Endothelial cell of umbilical vein (primary cell): ENCODE results near the gene SPIRE1. TPM values are rescaled to one million over a fixed set of nuclear protein-coding genes. Genes with fewer than 3 reads are reported as not detected.

Experiments
- BruUV-seq: library from RNA; stranded (reverse); fragments of 400-500 nt; replicated peaks from 2 replicates; lab custom pipeline; 2021; lab: Mats Ljungman, UMichigan
- CTCF ChIA-PET: fragments of 300-600, 350-600 bp; sonication (Branson Sonifier 250); formaldehyde crosslinking; loops from one replicate; lab custom pipeline; 2021; ENCODE audit warnings: antibody characterized with exemption, inconsistent platforms; lab: Charles Lee
- POLR2A ChIA-PET: fragments of 300-600, 350-600 bp; sonication (Branson Sonifier 250); formaldehyde crosslinking; loops from one replicate; lab custom pipeline; 2021; ENCODE audit warnings: antibody characterized with exemption, inconsistent platforms; lab: Charles Lee
- DNase-seq: peaks from one replicate; pipeline ENCODE4 v3.0.0-alpha.2; 2011; ENCODE audit warnings: low read depth, low spot score
- FAIRE-seq: peaks from 2 replicates; lab custom pipeline; 2011; peaks lifted over from hg19 to GRCh38; lab: Jason Lieb, UNC
- H2AFZ ChIP-seq: 2 replicates; pipeline ENCODE4 v1.6.0; 2012; ENCODE audit warnings: low read depth, low read length, control low read depth, inconsistent platforms
- H3K27ac ChIP-seq: 2 replicates; pipeline ENCODE4 v1.5.1; 2011; ENCODE audit warnings: low read depth, mild to moderate bottlenecking, control low read depth, low read length, moderate library complexity; ENCODE audit not compliant: insufficient read depth
- H3K27me3 ChIP-seq, 2 experiments: 2 replicates each; pipeline versions ENCODE4 v1.6.0 to v1.6.1; 2011; ENCODE audit warnings: low read length in 2 of 2, mixed read lengths in 1 of 2; ENCODE audit not compliant: control insufficient read depth in 2 of 2, insufficient read depth in 2 of 2
- H3K36me3 ChIP-seq, 2 experiments: 2 replicates in 1 of 2; 3 replicates in 1 of 2; pipeline ENCODE4 v1.5.1; 2011; ENCODE audit warnings: low read length in 2 of 2, mild to moderate bottlenecking in 1 of 2, moderate library complexity in 1 of 2; ENCODE audit not compliant: control insufficient read depth in 2 of 2, insufficient read depth in 2 of 2; ENCODE audit errors: extremely low read depth in 1 of 2
- H3K4me1 ChIP-seq: 3 replicates; pipeline ENCODE4 v1.5.1; 2011; ENCODE audit warnings: mild to moderate bottlenecking, low read length; ENCODE audit not compliant: control insufficient read depth, insufficient read depth; ENCODE audit errors: extremely low read depth
- H3K4me2 ChIP-seq: 2 replicates; pipeline ENCODE4 v1.6.1; 2011; ENCODE audit warnings: low read length, control low read depth, mixed read lengths; ENCODE audit not compliant: insufficient read depth
- H3K4me3 ChIP-seq, 3 experiments: fragments of 200-600 bp in 1 of 3; sonication (generic), shearing (Covaris generic) in 1 of 3; replicated peaks in 1 of 3; 2 replicates each; pipeline ENCODE4 v1.5.1; 2011 to 2016; ENCODE audit warnings: control low read depth in 3 of 3, low read length in 3 of 3, mild to moderate bottlenecking in 2 of 3, inconsistent platforms in 1 of 3, low read depth in 1 of 3, moderate library complexity in 1 of 3; ENCODE audit not compliant: insufficient read depth in 1 of 3
- H3K79me2 ChIP-seq: 2 replicates; pipeline ENCODE4 v1.6.0; 2012; ENCODE audit warnings: low read length, inconsistent platforms; ENCODE audit not compliant: control insufficient read depth, insufficient read depth
- H3K9ac ChIP-seq: replicated peaks from 2 replicates; pipeline ENCODE3; 2011; ENCODE audit warnings: low read length, control low read depth; ENCODE audit not compliant: insufficient read depth; ENCODE audit errors: extremely low read depth
- H3K9me1 ChIP-seq: replicated peaks from 3 replicates; pipeline ENCODE4 v1.6.0; 2011; ENCODE audit warnings: mild to moderate bottlenecking, low read length; ENCODE audit not compliant: control insufficient read depth, insufficient read depth; ENCODE audit errors: extremely low read depth
- H3K9me3 ChIP-seq: replicated peaks from 2 replicates; pipeline ENCODE4 v1.5.1; 2012; ENCODE audit warnings: low read length, inconsistent platforms; ENCODE audit not compliant: control insufficient read depth, insufficient read depth
- H4K20me1 ChIP-seq: replicated peaks from 2 replicates; pipeline ENCODE3; 2011; ENCODE audit warnings: mild to moderate bottlenecking, low read length; ENCODE audit not compliant: control insufficient read depth, insufficient read depth; ENCODE audit errors: extremely low read depth
- CTCF ChIP-seq, 2 donors: IDR thresholded peaks; 1 replicate in 1 of 2; 2 replicates in 1 of 2; pipeline ENCODE4 v1.5.1; 2011; ENCODE audit warnings: low read length in 2 of 2, mild to moderate bottlenecking in 2 of 2, moderate library complexity in 2 of 2, control low read depth in 1 of 2, inconsistent platforms in 1 of 2, low read depth in 1 of 2; ENCODE audit not compliant: insufficient read depth in 1 of 2; ENCODE audit errors: extremely low read depth in 1 of 2
- EZH2 ChIP-seq: IDR thresholded peaks from 2 replicates; pipeline ENCODE4 v1.6.1; 2012; ENCODE audit warnings: borderline replicate concordance, low read depth, mild to moderate bottlenecking, moderate library complexity, low read length, inconsistent platforms; ENCODE audit not compliant: severe bottlenecking
- FOS ChIP-seq: IDR thresholded peaks from 2 replicates; pipeline ENCODE4 v1.6.1; 2011; ENCODE audit warnings: mild to moderate bottlenecking, low read length, moderate library complexity, borderline replicate concordance; ENCODE audit not compliant: insufficient read depth
- GATA2 ChIP-seq: IDR thresholded peaks from 2 replicates; pipeline ENCODE4 v1.7.0; 2011; ENCODE audit warnings: low read depth, mild to moderate bottlenecking, moderate library complexity, mixed read lengths, low read length; ENCODE audit not compliant: insufficient read length, insufficient read depth
- JUN ChIP-seq: IDR thresholded peaks from 2 replicates; pipeline ENCODE4 v1.6.1; 2011; ENCODE audit warnings: borderline replicate concordance, low read depth; ENCODE audit not compliant: insufficient read length, insufficient read depth
- MAX ChIP-seq: IDR thresholded peaks from 2 replicates; pipeline ENCODE4 v1.6.1; 2011; ENCODE audit not compliant: insufficient read depth, insufficient read length
- MYC ChIP-seq: IDR thresholded peaks from one replicate; pipeline ENCODE4 v1.6.1; 2011; ENCODE audit warnings: mild to moderate bottlenecking, low read depth, low read length
- POLR2A ChIP-seq: IDR thresholded peaks from 2 replicates; pipeline ENCODE4 v1.6.1; 2012; ENCODE audit warnings: low read depth, mild to moderate bottlenecking, control low read depth, low read length
- POLR2AphosphoS5 ChIP-seq: IDR thresholded peaks from 2 replicates; pipeline ENCODE4 v1.6.1; 2012; ENCODE audit warnings: low read depth, mild to moderate bottlenecking, control low read depth, low read length, moderate library complexity; ENCODE audit not compliant: insufficient read depth
- dilution Hi-C: fragments of 300-500 bp; cut with MboI; formaldehyde crosslinking; loops from one replicate; pipeline ENCODE4 v1.15.0; 2019; ENCODE audit warnings: low sequenced_read_pairs; ENCODE audit not compliant: extremely low pct_ligation_motif_present
- intact Hi-C: fragments of 100-400 bp; cut with micrococcal nuclease; formaldehyde crosslinking; loops from one replicate; pipeline ENCODE4 v1.10.0; 2022
- polyA plus RNA-seq, 4 experiments: library from polyadenylated mRNA; depleted of rRNA in 3 of 4; stranded (reverse) in 3 of 4; unstranded in 1 of 4; fragments of >200 nt; gene quantifications; 2 replicates each; pipeline versions ENCODE4 v1.2.1 to v1.2.3, GENCODE V29; 2011 to 2012; ENCODE audit warnings: missing spikeins in 1 of 4
- total RNA-seq: library from RNA; stranded (reverse); gene quantifications from 2 replicates; pipeline ENCODE4 v1.2.3, GENCODE V29; 2021

The SPIRE1 gene
- total and polyA plus RNA-seq, 2 donors (not counting 3 experiments of a cell fraction or from before 2014, with no cell fraction given): 13.1 to 44.0 TPM

- DNase-seq (no peak), FAIRE-seq (no peak)
- Histone ChIP-seq H4K20me1 (peaks cover 3% of the 10 kb centered on the region), H3K4me2 (no peak overlapping the region), H3K9ac (no peak overlapping the region), H3K4me1 (peaks cover 18% of the 10 kb centered on the region), H3K36me3 (peaks cover 0 to under 1% of the 10 kb centered on the region in 2 experiments), H3K27ac (peak overlapping the region; percentile 5), H3K9me1 (no peaks in the 10 kb centered on the region), H3K9me3 (no peaks in the 10 kb centered on the region), H3K27me3 (no peaks in the 10 kb centered on the region), H2AFZ (no peak overlapping the region), H3K79me2 (peaks cover 72% of the 10 kb centered on the region), H3K4me3 (no peak overlapping the region)
- intact Hi-C loops: no loop called here
- CTCF ChIA-PET: interaction anchor here (0.7 to 1.3 kb wide), 3 partner anchors 9 to 31 kb away, joined by 3 to 6 read pairs (median 4); no protein-coding TSS in a partner anchor
- TF ChIP-seq MYC (no peak), CTCF (IDR thresholded peaks at IDR 0.05; ENCODE audit: extremely low read depth in 1 of 2, insufficient read depth in 1 of 2, low read depth in 1 of 2, low read length in 2 of 2) (no peak), POLR2A (no peak), POLR2AphosphoS5 (no peak), EZH2 (no peak), FOS (no peak), JUN (no peak), GATA2 (no peak), MAX (no peak)
- dilution Hi-C loops: no loop called here
- BruUV-seq: no TSS peak
- POLR2A ChIA-PET: no interaction called here
These were observed 19.8 kb downstream of the SPIRE1 start for GRCh38 chr18:12637901-12638643.
